Midbrain (tissue), 1 donor: Measurements from ENCODE around the gene FAM43A.

ENCODE experiments used
- DNase-seq: peaks from one replicate; lab custom pipeline; 2025; lab: John Stamatoyannopoulos, UW

The FAM43A gene, protein sequence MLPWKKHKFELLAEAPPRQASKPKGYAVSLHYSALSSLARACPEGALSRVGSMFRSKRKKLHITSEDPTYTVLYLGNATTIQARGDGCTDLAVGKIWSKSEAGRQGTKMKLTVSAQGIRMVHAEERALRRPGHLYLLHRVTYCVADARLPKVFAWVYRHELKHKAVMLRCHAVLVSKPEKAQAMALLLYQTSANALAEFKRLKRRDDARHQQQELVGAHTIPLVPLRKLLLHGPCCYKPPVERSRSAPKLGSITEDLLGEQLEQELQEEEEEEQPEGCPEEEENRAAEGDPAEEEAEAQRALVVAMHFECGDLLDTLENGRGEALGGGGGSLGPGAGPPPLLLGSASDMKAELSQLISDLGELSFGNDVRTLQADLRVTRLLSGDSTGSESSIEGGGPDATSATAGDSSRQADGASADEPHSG

GRCh38 chr3:194685718-194686413, at the start of gene FAM43A:
Gene FAM43A, plus strand, starts transcription at chr3:194685883. Its CDS starts 944 bp downstream, at chr3:194686827.
- peak; percentile 80 for DNase-seq

DNA sequence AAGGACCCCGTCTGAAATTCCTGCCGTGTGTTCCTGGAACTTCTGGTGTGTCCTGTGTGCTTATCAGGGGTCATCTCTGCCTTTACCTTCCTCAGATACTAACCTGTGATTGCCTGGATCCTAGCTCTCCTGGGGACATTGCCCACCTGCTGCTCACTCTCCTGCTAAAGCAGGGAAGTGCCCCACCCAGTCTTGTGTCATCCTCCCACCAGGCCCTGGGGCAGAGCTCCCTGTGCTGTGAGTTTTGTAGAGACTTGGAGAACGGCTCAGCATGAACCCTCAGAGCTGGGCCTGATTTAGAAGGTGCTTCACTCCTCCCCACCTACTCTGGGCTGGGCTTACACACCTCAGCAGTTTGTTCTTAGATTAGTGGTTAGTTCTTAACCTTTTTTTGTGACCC, 48.6 kb upstream of the FAM43A start:
- DNase-seq, result no peak

GRCh38 chr3:194637541-194638400, 47.9 kb upstream of the FAM43A start:
- no peak for DNase-seq

DNA sequence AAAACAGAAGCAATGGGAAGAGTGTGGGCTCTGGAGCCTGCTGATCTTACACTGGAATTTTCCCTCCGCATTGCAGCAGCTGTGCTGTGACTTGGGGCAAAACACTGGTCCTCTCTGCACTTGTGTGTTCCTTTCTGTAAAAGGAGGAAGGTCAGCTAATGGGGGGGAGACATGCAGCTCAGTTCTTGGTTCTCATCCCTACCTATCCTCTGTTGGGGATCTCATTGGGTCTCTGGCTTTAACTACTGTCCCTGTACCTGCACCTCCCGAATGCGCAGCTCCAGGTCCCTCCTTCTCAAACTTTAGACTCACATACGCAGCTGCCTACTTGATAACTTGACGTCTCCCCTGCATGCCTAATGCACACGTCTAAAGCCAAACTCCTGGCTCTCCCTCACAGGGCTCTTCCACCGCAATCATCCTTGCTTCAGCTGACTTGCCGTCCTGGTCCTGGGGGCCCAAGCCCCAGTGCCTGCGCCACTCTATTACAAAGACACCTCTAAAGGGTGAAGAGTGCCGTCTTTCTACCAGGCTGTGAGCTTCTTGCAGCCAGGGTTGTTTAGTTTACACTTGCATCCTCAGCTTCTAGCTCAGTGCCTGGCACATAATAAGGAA, 46.6 kb upstream of the FAM43A start:
- DNase-seq, result no peak

DNA sequence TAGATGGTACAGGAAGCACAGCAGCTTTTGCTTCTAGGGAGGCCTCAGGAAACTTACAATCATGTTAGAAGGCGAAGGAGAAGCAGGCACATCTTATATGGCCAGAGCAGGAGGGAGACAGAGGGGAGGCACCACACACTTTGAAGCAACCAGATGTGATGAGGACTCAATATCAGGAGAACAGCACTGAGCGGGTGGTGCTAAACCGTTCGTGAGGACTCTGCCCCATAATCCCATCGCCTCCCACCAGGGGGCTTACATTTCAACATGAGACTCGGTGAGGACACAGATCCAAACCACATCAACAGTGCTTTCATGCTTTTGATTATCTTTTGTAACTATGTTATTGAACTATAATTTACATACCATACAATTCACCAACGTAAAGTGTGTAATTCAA, 44.9 kb upstream of the FAM43A start:
- DNase-seq, result no peak

- no peak for DNase-seq
These were observed 42.9 kb upstream of the FAM43A start for GRCh38 chr3:194642769-194643168.

GRCh38 chr3:194647747-194648146, 37.9 kb upstream of the FAM43A start:
- DNase-seq, result no peak

GRCh38 chr3:194654443-194654842, 31.2 kb upstream of the FAM43A start:
- DNase-seq, result no peak

- DNase-seq, result no peak
These were observed 28.2 kb upstream of the FAM43A start for GRCh38 chr3:194657439-194657838.

- DNase-seq, result no peak
These were observed 27.0 kb upstream of the FAM43A start for GRCh38 chr3:194658477-194659242.

DNA sequence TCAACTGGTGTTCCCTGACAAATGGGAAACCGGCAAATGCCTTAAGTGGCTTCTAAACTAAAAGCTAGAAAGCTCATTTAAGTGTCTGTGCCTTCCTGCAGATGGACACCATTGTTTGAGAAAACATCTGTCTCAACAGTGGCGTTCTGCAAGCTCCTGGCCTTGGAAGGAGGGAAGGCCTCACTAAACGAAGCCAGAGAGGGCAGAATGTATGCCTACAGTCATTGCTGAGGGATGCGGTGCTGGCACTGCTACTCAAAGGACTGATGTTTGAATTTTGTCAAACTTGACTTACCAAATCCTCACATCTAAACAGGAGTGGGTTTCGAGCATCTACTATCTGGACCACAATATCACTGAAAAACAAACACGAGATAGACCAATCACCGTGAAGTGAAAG, 25.9 kb upstream of the FAM43A start:
- DNase-seq, result no peak

GRCh38 chr3:194661374-194661773, 24.3 kb upstream of the FAM43A start:
- no peak for DNase-seq

DNA sequence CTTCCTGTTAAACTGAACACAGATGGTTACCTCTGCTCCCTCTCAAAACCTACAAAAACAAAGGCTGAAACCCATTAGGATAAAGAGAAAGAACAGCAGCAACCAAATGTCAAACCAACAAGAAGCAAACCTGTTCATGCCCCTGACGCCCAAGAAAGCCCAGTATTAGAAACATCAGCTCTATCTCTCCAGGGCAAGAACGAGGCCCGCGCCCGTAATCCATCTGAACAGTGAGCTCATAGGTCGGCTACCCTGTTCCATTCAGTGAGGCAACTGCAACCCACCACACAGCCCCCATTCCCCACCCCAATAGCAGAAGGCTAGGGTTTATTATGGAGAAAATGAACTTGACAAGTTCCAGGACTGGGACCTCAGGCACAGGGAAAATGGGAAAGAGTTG, 23.7 kb upstream of the FAM43A start:
- DNase-seq, result no peak

DNA sequence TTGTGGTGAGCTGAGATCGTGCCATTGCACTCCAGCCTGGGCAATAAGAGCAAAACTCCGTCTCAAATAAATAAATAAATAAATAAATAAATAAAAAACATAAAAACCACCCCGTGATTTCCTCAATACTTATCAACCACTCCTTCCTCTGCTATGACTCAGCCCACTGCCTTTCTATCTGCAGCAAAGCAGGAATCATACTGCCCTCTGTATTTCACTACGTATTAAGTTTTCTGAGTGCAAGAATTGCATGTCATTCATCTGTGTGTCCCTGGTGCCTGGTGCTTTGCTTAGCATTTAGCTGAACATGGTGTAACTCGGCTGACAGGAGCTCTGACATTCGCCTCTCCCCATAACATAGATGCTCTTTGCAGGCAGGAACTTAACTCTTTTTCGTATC, 20.8 kb upstream of the FAM43A start:
- no peak for DNase-seq

DNA sequence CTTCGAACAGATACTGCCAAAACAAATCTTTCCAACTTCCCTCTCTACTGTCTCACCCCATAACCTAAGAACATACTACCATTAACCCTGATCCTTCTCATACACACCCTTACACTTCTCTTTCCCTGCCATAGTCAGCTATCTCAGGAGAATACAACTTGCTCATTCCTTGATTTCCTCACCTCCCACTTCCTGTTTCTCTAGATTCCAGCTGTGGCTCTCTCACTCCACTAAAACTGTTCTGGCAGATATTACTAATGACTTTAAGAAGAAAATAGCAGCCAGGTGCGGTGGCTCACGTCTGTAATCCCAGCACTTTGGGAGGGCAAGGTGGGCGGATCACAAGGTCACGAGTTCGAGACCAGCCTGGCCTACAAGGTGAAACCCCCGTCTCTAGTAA, 18.3 kb upstream of the FAM43A start:
- no peak for DNase-seq

GRCh38 chr3:194671511-194671899, 14.2 kb upstream of the FAM43A start:
- DNase-seq, result peak; percentile 21

DNA sequence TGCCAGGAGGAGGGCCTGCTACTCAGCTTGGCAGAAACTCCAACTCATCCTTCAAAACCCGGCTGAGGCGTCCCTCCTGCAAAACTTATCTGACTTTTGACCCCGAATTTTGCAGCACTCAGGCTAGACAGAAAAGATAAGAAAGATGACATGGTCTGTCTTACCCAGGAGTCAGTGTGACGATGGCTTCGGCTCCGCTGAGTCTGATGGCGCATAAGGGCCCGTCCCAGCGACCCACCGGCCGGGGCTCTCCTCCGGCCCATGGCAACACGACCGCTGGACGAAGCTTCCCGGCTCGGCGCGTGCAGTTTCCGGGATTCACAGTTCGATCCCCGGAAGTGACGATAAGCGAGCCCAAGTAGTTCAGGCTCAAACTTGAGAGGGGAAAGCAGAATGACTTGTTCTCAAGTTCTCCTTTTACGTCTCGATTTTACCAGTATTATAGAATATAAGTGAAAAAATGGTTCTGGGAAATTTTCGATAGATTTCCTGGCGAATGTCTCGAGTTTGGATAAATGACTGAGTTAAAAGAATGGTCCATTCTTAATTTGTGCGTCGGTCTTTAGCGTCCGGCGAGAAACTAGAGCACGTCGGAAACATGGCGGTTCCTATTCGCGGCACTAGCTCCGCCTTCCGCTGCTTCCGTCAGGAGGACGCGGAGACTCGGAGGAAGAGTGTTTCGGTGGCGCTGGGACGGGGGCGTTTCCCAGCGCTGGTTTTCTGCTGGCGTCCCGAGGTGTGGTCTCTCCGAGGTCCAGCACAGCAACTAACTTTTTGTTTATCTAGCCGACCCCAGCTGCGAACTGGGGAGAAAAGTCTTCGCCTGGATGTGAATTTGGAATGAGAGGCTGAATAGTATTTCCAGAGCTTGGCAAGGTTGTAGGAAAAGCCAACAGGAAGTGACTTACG, 13.5 kb upstream of the FAM43A start, which contains the start of gene LSG1:
Gene LSG1 (minus strand): TSS at position 292 of the 909 bp plus-strand sequence. CDS start 29 bp downstream, at position 263.
- DNase-seq, result peak; percentile 97

DNA sequence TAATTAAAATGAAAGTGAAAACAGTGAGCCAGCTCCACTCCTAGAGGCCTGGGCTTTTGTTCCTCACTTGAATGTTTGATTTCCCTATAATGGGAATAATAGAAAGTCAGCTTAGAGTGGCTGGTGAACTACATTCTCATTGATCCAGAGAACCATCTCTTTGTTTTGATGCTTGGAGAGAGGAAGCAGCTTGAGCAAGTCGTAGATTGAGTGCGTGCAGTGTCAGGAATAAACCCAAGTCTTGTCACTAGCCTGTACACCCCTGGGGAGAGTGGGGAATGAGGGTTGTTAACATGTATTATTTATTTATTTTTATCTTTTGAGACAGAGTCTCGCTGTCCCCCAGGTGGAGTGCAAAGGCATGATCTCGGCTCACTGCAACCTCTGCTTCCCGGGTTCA, 12.8 kb upstream of the FAM43A start:
- DNase-seq, result no peak

DNA sequence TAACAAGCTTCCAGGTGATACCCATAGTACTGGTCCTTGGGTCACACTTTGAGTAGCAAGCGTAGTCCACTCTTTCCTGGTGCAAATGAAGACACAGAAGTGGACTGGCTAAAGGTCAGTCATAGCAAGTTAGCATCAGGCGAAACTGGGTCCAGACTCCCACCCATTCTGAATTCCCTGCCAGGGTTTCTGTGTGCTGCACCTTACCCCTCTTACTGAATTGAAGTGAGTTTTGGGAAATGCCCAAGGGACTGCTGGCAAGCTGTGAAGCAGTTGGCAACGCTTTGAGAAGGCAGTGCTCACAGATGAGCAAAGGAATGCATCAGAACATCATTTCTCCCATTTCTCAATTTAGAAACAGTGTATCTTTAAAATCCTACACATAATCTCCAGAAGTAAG, 11.9 kb upstream of the FAM43A start:
- no peak for DNase-seq

DNA sequence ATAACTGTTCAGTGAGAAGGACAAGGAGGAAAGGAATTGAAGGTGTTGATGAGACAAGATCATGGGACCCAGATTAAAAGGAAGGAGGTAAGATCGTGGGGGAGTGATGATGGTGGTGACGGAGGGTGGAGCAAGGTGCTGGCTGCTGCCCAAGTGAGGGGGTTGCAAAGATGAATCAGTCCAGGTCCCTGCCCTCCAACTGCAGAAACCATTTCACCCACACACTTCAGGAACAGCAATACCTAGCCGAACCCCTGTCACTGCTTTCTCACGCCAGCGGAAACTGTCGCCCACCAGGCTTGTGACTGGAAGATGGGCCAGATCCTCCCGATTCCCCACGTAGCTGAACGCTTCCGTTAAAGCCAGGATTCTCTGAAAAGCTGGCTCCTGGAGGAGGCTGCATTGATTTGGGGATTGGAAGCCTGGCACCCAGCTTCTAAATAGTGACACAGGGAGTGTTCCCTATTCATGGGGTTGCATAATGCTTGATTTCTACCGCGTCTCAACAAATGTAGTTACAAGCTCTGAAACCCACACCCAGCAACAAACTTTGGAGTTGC, 10.5 kb upstream of the FAM43A start:
- no peak for DNase-seq
